HepG2 (cell line): ENCODE measurements around the gene PPP1R12C. TPM values are rescaled to one million over a fixed set of nuclear protein-coding genes. Genes with fewer than 3 reads are reported as not detected.
A peak's percentile ranks its signal among the peaks of the same experiment; 100 is the strongest.

Experiments used
- ATAC-seq: fragments of 200-7000 bp; cut with Tn5 transposase; 3 replicates; pipeline ENCODE4 v1.9.1; 2020; ENCODE audit warnings: mild to moderate bottlenecking, moderate library complexity
- BruUV-seq: library from RNA; stranded (reverse); fragments of 400-500 nt; replicated peaks from 2 replicates; lab custom pipeline; 2021; lab: Mats Ljungman, UMichigan
- CTCF ChIA-PET: fragments of 300-600 bp; formaldehyde crosslinking; extraction: SDS; loops from one replicate; lab custom pipeline; 2021; ENCODE audit warnings: low total read pairs, inconsistent platforms, low intra/inter-chr PET ratio; lab: Yijun Ruan, JAX
- POLR2A ChIA-PET: fragments of 350-600 bp; sonication (Branson Sonifier 250); formaldehyde crosslinking; loops from one replicate; lab custom pipeline; 2020; ENCODE audit warnings: antibody characterized with exemption, inconsistent platforms; lab: Yijun Ruan, JAX
- DNase-seq: peaks from one replicate; pipeline ENCODE4 v3.0.0-alpha.2; 2015; ENCODE audit warnings: low spot score
- FAIRE-seq: peaks from 3 replicates; lab custom pipeline; 2011; peaks lifted over from hg19 to GRCh38; lab: Jason Lieb, UNC
- H2AFZ ChIP-seq: one replicate; pipeline ENCODE4 v1.6.1; 2011; ENCODE audit warnings: low read length, inconsistent platforms
- H3K27ac ChIP-seq: fragments of 300-600 bp; 3 replicates; pipeline ENCODE4 v1.8.0; 2011; ENCODE audit warnings: mixed run types, mild to moderate bottlenecking, mixed read lengths, low read length, inconsistent platforms; ENCODE audit not compliant: insufficient read depth; ENCODE audit errors: extremely low read length
- H3K27me3 ChIP-seq, 2 experiments: fragments of 200-600 bp in 1 of 2; 2 replicates in 1 of 2; 3 replicates in 1 of 2; pipeline versions ENCODE4 v1.6.0 to v1.8.0; 2011; ENCODE audit warnings: low read length in 2 of 2, mild to moderate bottlenecking in 2 of 2, moderate library complexity in 2 of 2, inconsistent platforms in 1 of 2; ENCODE audit not compliant: insufficient read depth in 2 of 2, control insufficient read depth in 1 of 2
- H3K36me3 ChIP-seq, 2 experiments: fragments of 200-600 bp in 1 of 2; replicated peaks in 1 of 2; 2 replicates in 1 of 2; 3 replicates in 1 of 2; pipeline versions ENCODE4 v1.5.1 to v1.8.0; 2011; ENCODE audit warnings: low read length in 2 of 2, inconsistent platforms in 1 of 2; ENCODE audit not compliant: insufficient read depth in 2 of 2, control insufficient read depth in 1 of 2
- H3K4me1 ChIP-seq: 2 replicates; pipeline ENCODE4 v1.5.1; 2012; ENCODE audit warnings: low read length, inconsistent platforms; ENCODE audit not compliant: insufficient read depth
- H3K4me2 ChIP-seq: 2 replicates; pipeline ENCODE4 v1.6.0; 2011; ENCODE audit warnings: low read depth, low read length, inconsistent platforms
- H3K4me3 ChIP-seq, 3 experiments: fragments of 200-600 bp in 1 of 3; sonication (generic), shearing (Covaris generic) in 1 of 3; replicated peaks in 1 of 3; 2 replicates each; pipeline ENCODE4 v1.5.1; 2011 to 2016; ENCODE audit warnings: low read length in 3 of 3, inconsistent platforms in 2 of 3, low read depth in 2 of 3, mild to moderate bottlenecking in 2 of 3, control low read depth in 1 of 3, mixed read lengths in 1 of 3; ENCODE audit not compliant: insufficient read depth in 1 of 3
- H3K79me2 ChIP-seq: one replicate; pipeline ENCODE4 v1.6.1; 2011; ENCODE audit warnings: low read length, inconsistent platforms; ENCODE audit not compliant: insufficient read depth
- H3K9ac ChIP-seq: 2 replicates; pipeline ENCODE4 v1.6.0; 2011; ENCODE audit warnings: mild to moderate bottlenecking, low read depth, low read length, inconsistent platforms; ENCODE audit not compliant: insufficient read depth
- H3K9me3 ChIP-seq: 2 replicates; pipeline ENCODE4 v1.5.1; 2012; ENCODE audit warnings: mild to moderate bottlenecking, low read length
- H4K20me1 ChIP-seq: 2 replicates; pipeline ENCODE4 v1.6.0; 2011; ENCODE audit warnings: inconsistent platforms, mild to moderate bottlenecking, low read length, moderate library complexity; ENCODE audit not compliant: insufficient read depth
- CENPX ChIP-seq: sonication (generic); formaldehyde crosslinking; IDR thresholded peaks from 2 replicates; pipeline ENCODE4 v1.9.0; 2021; ENCODE audit warnings: mild to moderate bottlenecking, missing genetic modification reagents, moderate library complexity
- DNMT3B ChIP-seq: conservative IDR thresholded peaks from 2 replicates; pipeline ENCODE4 v1.6.1; 2016; ENCODE audit warnings: missing biosample characterization, control low read depth
- KDM2A ChIP-seq: sonication (generic); formaldehyde crosslinking; IDR thresholded peaks from 2 replicates; pipeline ENCODE4 v1.4.0; 2020; ENCODE audit warnings: low read depth, missing genetic modification reagents, borderline replicate concordance
- MIER2 ChIP-seq: IDR thresholded peaks from 2 replicates; pipeline ENCODE4 v1.6.1; 2016; ENCODE audit warnings: missing biosample characterization, missing genetic modification reagents
- NFYB ChIP-seq: sonication (generic); formaldehyde crosslinking; IDR thresholded peaks from 2 replicates; pipeline ENCODE4 v1.4.0; 2020; ENCODE audit warnings: missing genetic modification reagents
- ZFP36 ChIP-seq: fragments of 150-350 bp; IDR thresholded peaks from 2 replicates; pipeline ENCODE4 v1.6.1; 2018; ENCODE audit warnings: borderline replicate concordance, low read length, low read depth; ENCODE audit not compliant: partially characterized antibody
- ZMYM3 ChIP-seq: sonication (generic); formaldehyde crosslinking; IDR thresholded peaks from 2 replicates; pipeline ENCODE4 v1.5.1; 2020; ENCODE audit warnings: mild to moderate bottlenecking, missing genetic modification reagents
- ZNF670 ChIP-seq: sonication (generic); formaldehyde crosslinking; IDR thresholded peaks from 2 replicates; pipeline ENCODE4 v1.8.0; 2022; ENCODE audit warnings: mild to moderate bottlenecking, missing genetic modification reagents, borderline replicate concordance
- WGBS: methylation state at CpG from one replicate; pipeline ENCODE4 v1.1.6; 2017; ENCODE audit warnings: low lambda C conversion rate; 5-methylcytosine and 5-hydroxymethylcytosine counted together
- in situ Hi-C: cut with HindIII; loops from 2 replicates; pipeline ENCODE4 v1.10.0; 2017; ENCODE audit warnings: low pct_unique_long_range_greater_than_20kb; ENCODE audit not compliant: extremely low pct_ligation_motif_present
- intact Hi-C: fragments of 100-400 bp; cut with micrococcal nuclease; formaldehyde crosslinking; loops from one replicate; pipeline ENCODE4 v1.10.0; 2022; ENCODE audit not compliant: unreplicated experiment
- polyA plus RNA-seq, 8 experiments: library from polyadenylated mRNA; depleted of rRNA in 3 of 8; stranded (reverse) in 7 of 8; unstranded in 1 of 8; fragments of >200 nt; fragmentation: Illumina TruSeq in 4 of 8; extraction: Trizol in 4 of 8; gene quantifications; 2 replicates each; pipeline versions ENCODE4 v1.2.1 to v1.2.3, GENCODE V29; 2011 to 2016; ENCODE audit warnings: low read depth in 4 of 8, missing spikeins in 1 of 8, mixed read lengths in 1 of 8; ENCODE audit not compliant: insufficient read depth in 1 of 8
- total RNA-seq, 5 experiments: library from RNA; depleted of rRNA; stranded (reverse); fragments of >200 nt; fragmentation: Illumina TruSeq; extraction: Trizol; gene quantifications; 2 replicates each; pipeline ENCODE4 v1.2.3, GENCODE V29; 2016; ENCODE audit warnings: low read depth in 1 of 5
- TF ChIP-seq, protein P1 (sequence below): sonication (generic); formaldehyde crosslinking; IDR thresholded peaks from 2 replicates; pipeline ENCODE4 v1.5.1; 2020; ENCODE audit warnings: missing genetic modification reagents, mild to moderate bottlenecking, borderline replicate concordance
- TF ChIP-seq, protein P2 (sequence below), 2 experiments: sonication (generic) in 1 of 2; formaldehyde crosslinking in 1 of 2; IDR thresholded peaks; 2 replicates each; pipeline versions ENCODE4 v1.6.1 to v1.9.0; 2014 to 2022; ENCODE audit warnings: antibody characterized with exemption in 1 of 2, borderline replicate concordance in 1 of 2, inconsistent platforms in 1 of 2, low read depth in 1 of 2, missing genetic modification reagents in 1 of 2

PPP1R12C gene
- total and polyA plus RNA-seq, 2 of the 13 experiments (the other 11 are each of a cell fraction or from before 2014, with no cell fraction given), result 29.7 to 30.3 TPM

DNA sequence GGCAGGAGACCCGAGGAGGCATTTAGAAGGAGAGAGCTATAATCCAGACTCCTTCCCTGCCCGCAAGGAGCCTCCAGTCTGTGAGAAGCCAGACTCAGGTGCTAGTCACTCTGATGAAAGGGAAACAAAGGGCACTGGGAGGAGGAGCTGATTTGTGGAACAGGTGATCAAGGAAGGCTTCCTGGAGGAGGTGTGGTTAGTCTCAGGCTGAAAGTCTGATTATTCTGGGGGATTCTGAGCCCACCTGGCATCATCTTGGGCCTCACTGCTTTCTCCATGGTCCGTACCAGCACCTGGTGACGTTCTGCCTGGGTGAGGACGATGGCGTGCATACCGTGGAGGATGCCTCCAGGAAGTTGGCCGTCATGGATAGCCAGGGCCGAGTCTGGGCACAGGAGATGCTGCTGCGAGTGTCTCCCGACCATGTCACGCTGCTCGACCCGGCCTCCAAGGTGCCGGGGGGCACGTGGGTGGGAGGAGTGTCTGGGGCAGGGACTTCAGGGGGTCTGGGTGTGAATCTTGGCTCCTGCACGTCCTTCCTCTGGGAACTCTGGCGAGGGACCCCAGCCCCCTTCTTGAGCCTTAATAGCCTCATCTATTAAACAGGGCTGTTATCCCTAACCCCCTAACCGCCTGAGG is 37.9 kb downstream of the PPP1R12C start:
- H2AFZ ChIP-seq, result no peak overlapping the region
- no TSS peak for BruUV-seq
- H3K9me3 ChIP-seq, result no peaks in the 10 kb centered on the region
- H3K4me2 ChIP-seq, result peak overlapping the region; percentile 100
- H3K9ac ChIP-seq, result no peak overlapping the region; the same call in 1 of the 2 replicates
- WGBS, result 85% methylated on average over 11 of the region's 19 CpGs
- no peaks in the 10 kb centered on the region for H3K36me3 ChIP-seq
- ATAC-seq (no peak), FAIRE-seq (no peak), DNase-seq (no peak)
- TF ChIP-seq CENPX (CRISPR knock-in tag) (no peak), ZFP36 (peak; percentile 83), NFYB (CRISPR knock-in tag) (no peak), KDM2A (CRISPR knock-in tag) (0 out of 2 replicates have a peak, but pooled peaks have one; percentile 1), MIER2 (CRISPR knock-in tag) (no peak), ZNF670 (no peak), ZMYM3 (CRISPR knock-in tag) (0 out of 2 replicates have a peak, but pooled peaks have one; percentile 19), DNMT3B (CRISPR knock-in tag) (no peak)
- TF ChIP-seq, protein P1, sequence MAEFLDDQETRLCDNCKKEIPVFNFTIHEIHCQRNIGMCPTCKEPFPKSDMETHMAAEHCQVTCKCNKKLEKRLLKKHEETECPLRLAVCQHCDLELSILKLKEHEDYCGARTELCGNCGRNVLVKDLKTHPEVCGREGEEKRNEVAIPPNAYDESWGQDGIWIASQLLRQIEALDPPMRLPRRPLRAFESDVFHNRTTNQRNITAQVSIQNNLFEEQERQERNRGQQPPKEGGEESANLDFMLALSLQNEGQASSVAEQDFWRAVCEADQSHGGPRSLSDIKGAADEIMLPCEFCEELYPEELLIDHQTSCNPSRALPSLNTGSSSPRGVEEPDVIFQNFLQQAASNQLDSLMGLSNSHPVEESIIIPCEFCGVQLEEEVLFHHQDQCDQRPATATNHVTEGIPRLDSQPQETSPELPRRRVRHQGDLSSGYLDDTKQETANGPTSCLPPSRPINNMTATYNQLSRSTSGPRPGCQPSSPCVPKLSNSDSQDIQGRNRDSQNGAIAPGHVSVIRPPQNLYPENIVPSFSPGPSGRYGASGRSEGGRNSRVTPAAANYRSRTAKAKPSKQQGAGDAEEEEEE (CRISPR knock-in tag), result no peak
- TF ChIP-seq, protein P2, sequence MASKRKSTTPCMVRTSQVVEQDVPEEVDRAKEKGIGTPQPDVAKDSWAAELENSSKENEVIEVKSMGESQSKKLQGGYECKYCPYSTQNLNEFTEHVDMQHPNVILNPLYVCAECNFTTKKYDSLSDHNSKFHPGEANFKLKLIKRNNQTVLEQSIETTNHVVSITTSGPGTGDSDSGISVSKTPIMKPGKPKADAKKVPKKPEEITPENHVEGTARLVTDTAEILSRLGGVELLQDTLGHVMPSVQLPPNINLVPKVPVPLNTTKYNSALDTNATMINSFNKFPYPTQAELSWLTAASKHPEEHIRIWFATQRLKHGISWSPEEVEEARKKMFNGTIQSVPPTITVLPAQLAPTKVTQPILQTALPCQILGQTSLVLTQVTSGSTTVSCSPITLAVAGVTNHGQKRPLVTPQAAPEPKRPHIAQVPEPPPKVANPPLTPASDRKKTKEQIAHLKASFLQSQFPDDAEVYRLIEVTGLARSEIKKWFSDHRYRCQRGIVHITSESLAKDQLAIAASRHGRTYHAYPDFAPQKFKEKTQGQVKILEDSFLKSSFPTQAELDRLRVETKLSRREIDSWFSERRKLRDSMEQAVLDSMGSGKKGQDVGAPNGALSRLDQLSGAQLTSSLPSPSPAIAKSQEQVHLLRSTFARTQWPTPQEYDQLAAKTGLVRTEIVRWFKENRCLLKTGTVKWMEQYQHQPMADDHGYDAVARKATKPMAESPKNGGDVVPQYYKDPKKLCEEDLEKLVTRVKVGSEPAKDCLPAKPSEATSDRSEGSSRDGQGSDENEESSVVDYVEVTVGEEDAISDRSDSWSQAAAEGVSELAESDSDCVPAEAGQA (IDR thresholded peaks at IDR 0.05; ENCODE audit: low read depth), result no peak
- TF ChIP-seq, protein P2 (CRISPR knock-in tag; IDR thresholded peaks at IDR 0.05; ENCODE audit: borderline replicate concordance), result no peak
- H3K4me3 ChIP-seq, result peak overlapping the region in 1 of 3 experiments; percentile 83; a peak in 1 of 6 replicates
- in situ Hi-C loops (no loop called here), intact Hi-C loops (no loop called here)
- no peaks in the 10 kb centered on the region for H3K79me2 ChIP-seq
- peaks cover 1 to 17% of the 10 kb centered on the region in 2 experiments; a peak in 2 of 5 replicates for H3K27me3 ChIP-seq
- no peak overlapping the region for H3K27ac ChIP-seq
- ChIA-PET POLR2A (interaction anchor here (0.7 to 1.9 kb wide), 3 partner anchors 10 to 17 kb away, joined by 3 to 11 read pairs (median 6); partner anchors contain the start of gene RDH13), CTCF (no interaction called here)
- H3K4me1 ChIP-seq, result peaks cover 33% of the 10 kb centered on the region
- H4K20me1 ChIP-seq, result no peaks in the 10 kb centered on the region
